HG03575 (cell line): ENCODE measurements around the gene AKAP13.

Experiments used
- ATAC-seq: cut with Tn5 transposase; IDR thresholded peaks from one replicate; pipeline ENCODE4 v1.9.1; 2021; ENCODE audit not compliant: unreplicated experiment, insufficient number of reproducible peaks, low FRiP score; ENCODE audit errors: extremely low read depth

Gene AKAP13

GRCh38 chr15:85757939-85758654 lies 377.7 kb downstream of the AKAP13 start:
- no peak for ATAC-seq

- ATAC-seq = no peak
These were observed 378.2 kb downstream of the AKAP13 start for GRCh38 chr15:85758655-85758978.

GRCh38 chr15:85759376-85759775 lies 379.0 kb downstream of the AKAP13 start:
- ATAC-seq = no peak

- ATAC-seq = no peak
These were observed 379.6 kb downstream of the AKAP13 start for GRCh38 chr15:85760049-85760448.

GRCh38 chr15:85760531-85761371 lies 380.3 kb downstream of the AKAP13 start:
- ATAC-seq = no peak

- ATAC-seq = no peak
These were observed 381.2 kb downstream of the AKAP13 start for GRCh38 chr15:85761635-85762034.

GRCh38 chr15:85762039-85762755 lies 381.8 kb downstream of the AKAP13 start:
- no peak for ATAC-seq

- ATAC-seq = no peak
These were observed 382.3 kb downstream of the AKAP13 start for GRCh38 chr15:85762756-85763127.

- ATAC-seq = no peak
These were observed 382.8 kb downstream of the AKAP13 start for GRCh38 chr15:85763157-85763556.

GRCh38 chr15:85763673-85764633 lies 383.6 kb downstream of the AKAP13 start:
- no peak for ATAC-seq

- no peak for ATAC-seq
These were observed 384.4 kb downstream of the AKAP13 start for GRCh38 chr15:85764649-85765277.

GRCh38 chr15:85766001-85766831 lies 385.8 kb downstream of the AKAP13 start:
- ATAC-seq = no peak

- ATAC-seq = no peak
These were observed 387.6 kb downstream of the AKAP13 start for GRCh38 chr15:85767785-85768529.

- ATAC-seq = no peak
These were observed 388.3 kb downstream of the AKAP13 start for GRCh38 chr15:85768595-85769168.

- ATAC-seq = no peak
These were observed 388.9 kb downstream of the AKAP13 start for GRCh38 chr15:85769182-85769900.
